K562 (cell line): ENCODE data around the gene CCDC124. TPM values are rescaled to one million over a fixed set of nuclear protein-coding genes. Genes with fewer than 3 reads are reported as not detected.

Experiments used
- ATAC-seq: fragments of 200-7000 bp; cut with Tn5 transposase; 3 replicates; pipeline ENCODE4 v1.9.1; 2020; ENCODE audit warnings: moderate library complexity
- BruUV-seq: library from RNA; stranded (reverse); fragments of 400-500 nt; replicated peaks from 2 replicates; lab custom pipeline; 2021; lab: Mats Ljungman, UMichigan
- CTCF ChIA-PET: fragments of 300-600 bp; formaldehyde crosslinking; extraction: SDS; loops from one replicate; lab custom pipeline; 2021; ENCODE audit warnings: low intra/inter-chr PET ratio; lab: Yijun Ruan, JAX
- POLR2A ChIA-PET: fragments of 300-600, 350-650 bp; sonication (Branson Sonifier 250); formaldehyde crosslinking; extraction: SDS; loops from one replicate; lab custom pipeline; 2021; ENCODE audit warnings: antibody characterized with exemption, inconsistent platforms; lab: Yijun Ruan, JAX
- DNase-seq, 4 experiments: peaks; one replicate each; pipeline versions ENCODE4 v3.0.0 to v3.0.0-alpha.2; 2011 to 2018; ENCODE audit warnings: low spot score in 3 of 4, mixed read lengths in 3 of 4; ENCODE audit errors: extremely low read depth in 1 of 4
- FAIRE-seq: peaks from 2 replicates; lab custom pipeline; 2011; peaks lifted over from hg19 to GRCh38; lab: Jason Lieb, UNC
- H2AFZ ChIP-seq: 2 replicates; pipeline ENCODE4 v1.6.0; 2011; ENCODE audit warnings: low read depth, low read length, control low read depth, inconsistent platforms
- H3K27ac ChIP-seq: fragments of 200-600 bp; 3 replicates; pipeline ENCODE4 v1.8.0; 2011; ENCODE audit warnings: low read depth, mild to moderate bottlenecking, control low read depth, inconsistent platforms, low read length, moderate library complexity, mixed read lengths; ENCODE audit errors: extremely low read depth
- H3K27me3 ChIP-seq, 2 experiments: fragments of 300-600 bp in 1 of 2; 2 replicates in 1 of 2; 3 replicates in 1 of 2; pipeline versions ENCODE4 v1.6.0 to v1.8.0; 2011; ENCODE audit warnings: inconsistent platforms in 2 of 2, low read length in 2 of 2, mild to moderate bottlenecking in 1 of 2, mixed read lengths in 1 of 2, moderate library complexity in 1 of 2; ENCODE audit not compliant: control insufficient read depth in 2 of 2, insufficient read depth in 2 of 2
- H3K36me3 ChIP-seq: fragments of 300-600 bp; 3 replicates; pipeline ENCODE4 v1.8.0; 2011; ENCODE audit warnings: mild to moderate bottlenecking, low read length, inconsistent platforms; ENCODE audit not compliant: control insufficient read depth, insufficient read depth
- H3K4me1 ChIP-seq, 2 experiments: fragments of 200-600 bp in 1 of 2; replicated peaks in 1 of 2; 2 replicates in 1 of 2; 3 replicates in 1 of 2; pipeline versions ENCODE4 v1.5.1 to v1.8.0; 2011; ENCODE audit warnings: inconsistent platforms in 2 of 2, low read length in 2 of 2, mild to moderate bottlenecking in 1 of 2, mixed read lengths in 1 of 2, moderate library complexity in 1 of 2; ENCODE audit not compliant: control insufficient read depth in 2 of 2, insufficient read depth in 2 of 2
- H3K4me2 ChIP-seq: 2 replicates; pipeline ENCODE4 v1.6.1; 2011; ENCODE audit warnings: low read length, control low read depth, inconsistent platforms, mixed read lengths; ENCODE audit not compliant: insufficient read depth
- H3K4me3 ChIP-seq: fragments of 200-600 bp; sonication (generic), shearing (Covaris generic); 2 replicates; pipeline ENCODE4 v1.5.1; 2016; ENCODE audit warnings: control low read depth, inconsistent platforms
- H3K79me2 ChIP-seq: fragments of 200-600 bp; 3 replicates; pipeline ENCODE4 v1.8.0; 2011; ENCODE audit warnings: low read length, inconsistent platforms; ENCODE audit not compliant: control insufficient read depth, insufficient read depth
- H3K9ac ChIP-seq, 2 experiments: 2 replicates each; pipeline versions ENCODE4 v1.6.0 to v1.6.1; 2011; ENCODE audit warnings: low read depth in 2 of 2, low read length in 2 of 2, control low read depth in 1 of 2, inconsistent platforms in 1 of 2, mild to moderate bottlenecking in 1 of 2, mixed read lengths in 1 of 2; ENCODE audit not compliant: insufficient read depth in 1 of 2
- H3K9me1 ChIP-seq: one replicate; pipeline ENCODE4 v1.6.0; 2011; ENCODE audit warnings: inconsistent platforms, mild to moderate bottlenecking, low read length, moderate library complexity; ENCODE audit not compliant: control insufficient read depth, insufficient read depth
- H3K9me3 ChIP-seq: replicated peaks from 2 replicates; pipeline ENCODE4 v1.5.1; 2011; ENCODE audit warnings: low read depth, low read length, inconsistent platforms; ENCODE audit not compliant: control insufficient read depth, insufficient read depth
- H4K20me1 ChIP-seq: replicated peaks from 2 replicates; pipeline ENCODE4 v1.6.1; 2011; ENCODE audit warnings: low read length, inconsistent platforms, mixed read lengths; ENCODE audit not compliant: control insufficient read depth, insufficient read depth
- CLOCK ChIP-seq: fragments of 250-450 bp; sonication (Bioruptor Pico); IDR thresholded peaks from 2 replicates; pipeline ENCODE4 v1.4.0; 2020; ENCODE audit warnings: mild to moderate bottlenecking, moderate library complexity, borderline replicate concordance
- DEAF1 ChIP-seq: fragments of 450-650 bp; formaldehyde crosslinking; IDR thresholded peaks from 2 replicates; pipeline ENCODE4 v1.4.0; 2020; ENCODE audit warnings: mild to moderate bottlenecking, moderate library complexity
- SAFB2 ChIP-seq: fragments of 200-400 bp; formaldehyde crosslinking; IDR thresholded peaks from 2 replicates; pipeline ENCODE4 v1.6.1; 2018; ENCODE audit warnings: borderline replicate concordance, low read length, low read depth, moderate library complexity; ENCODE audit not compliant: severe bottlenecking
- SMARCE1 ChIP-seq: fragments of 450-650 bp; IDR thresholded peaks from 2 replicates; pipeline ENCODE4 v1.7.1; 2016; ENCODE audit warnings: mild to moderate bottlenecking
- TAF7 ChIP-seq: fragments of 450-650 bp; IDR thresholded peaks from 2 replicates; pipeline ENCODE4 v1.6.1; 2016; ENCODE audit warnings: missing genetic modification characterization, missing compliant biosample characterization
- TRIM25 ChIP-seq: fragments of 450-650 bp; IDR thresholded peaks from 2 replicates; pipeline ENCODE4 v1.7.0; 2016; ENCODE audit warnings: borderline replicate concordance
- ZNF592 ChIP-seq: fragments of 450-650 bp; IDR thresholded peaks from 2 replicates; pipeline ENCODE4 v1.6.1; 2017; ENCODE audit warnings: antibody characterized with exemption, mild to moderate bottlenecking
- ZNF780A ChIP-seq: fragments of 250-450 bp; sonication (Bioruptor Pico); IDR thresholded peaks from 2 replicates; pipeline ENCODE4 v1.5.0; 2021; ENCODE audit warnings: mild to moderate bottlenecking
- WGBS: fragments of 100-300 bp; shearing (Covaris generic); methylation state at CpG from one replicate; pipeline ENCODE4 v1.1.6; 2016; ENCODE audit warnings: low coverage, mixed read lengths; ENCODE audit not compliant: insufficient coverage; ENCODE audit errors: missing lambda C conversion rate; 5-methylcytosine and 5-hydroxymethylcytosine counted together
- in situ Hi-C: fragments of 300-500 bp; cut with MboI; formaldehyde crosslinking; loops from 4 replicates; pipeline ENCODE4 v1.15.0; 2018; ENCODE audit warnings: inconsistent platforms, mixed read lengths
- intact Hi-C: fragments of 100-400 bp; cut with micrococcal nuclease; formaldehyde crosslinking; loops from 2 replicates; pipeline ENCODE4 v1.14.2; 2022
- polyA plus RNA-seq, 8 experiments: library from polyadenylated mRNA; depleted of rRNA in 4 of 8; stranded (reverse) in 5 of 8; unstranded in 3 of 8; fragments of >200 nt; fragmentation: Nextera tagmentation in 2 of 8; fragmentation: Illumina TruSeq in 1 of 8; extraction: Ambion mirVana in 2 of 8; extraction: Trizol in 1 of 8; gene quantifications; 2 replicates each; pipeline versions ENCODE4 v1.2.1 to v1.2.3, GENCODE V29; 2011 to 2014; ENCODE audit warnings: inconsistent platforms in 1 of 8, missing spikeins in 1 of 8
- total RNA-seq, 7 experiments: library from RNA; depleted of rRNA in 6 of 7; stranded (reverse); fragments of >200 nt in 6 of 7; fragmentation: Illumina TruSeq in 2 of 7; extraction: Trizol in 2 of 7; gene quantifications; 2 replicates each; pipeline versions ENCODE4 v1.2.1 to v1.2.3, GENCODE V29; 2011 to 2021; ENCODE audit warnings: low replicate concordance in 1 of 7

The CCDC124 gene
- total and polyA plus RNA-seq, 9 of the 15 experiments (the other 6 are each of a cell fraction or from before 2014, with no cell fraction given) = 5.8 to 234 (median 40.1) TPM

- TF ChIP-seq CLOCK (CRISPR knock-in tag) (no peak), SMARCE1 (no peak)
- TF ChIP-seq, all 486 proteins: peak for 0
Measured at GRCh38 chr19:17972230-17972629, 39.4 kb downstream of the CCDC124 start (continued).

GRCh38 chr19:17973759-17974158, 40.9 kb downstream of the CCDC124 start:
- H3K9me1 ChIP-seq = no peaks in the 10 kb centered on the region
- no peak overlapping the region for H2AFZ ChIP-seq
- H3K27ac ChIP-seq = no peak overlapping the region
- H4K20me1 ChIP-seq = no peaks in the 10 kb centered on the region
- peaks cover 11 to 22% of the 10 kb centered on the region in 2 experiments for H3K4me1 ChIP-seq
- ChIA-PET CTCF (no interaction called here), POLR2A (interaction anchor here (0.6 kb wide), 1 partner anchor 39 kb away, joined by 3 read pairs; no protein-coding TSS in a partner anchor)
- H3K4me3 ChIP-seq = no peak overlapping the region
- no peaks in the 10 kb centered on the region for H3K9me3 ChIP-seq
- H3K27me3 ChIP-seq = no peaks in the 10 kb centered on the region; a peak in 1 of 5 replicates
- in situ Hi-C loops = no loop called here
- FAIRE-seq = no peak
- no peaks in the 10 kb centered on the region for H3K79me2 ChIP-seq
- intact Hi-C loops = no loop called here
- peak overlapping the region in 1 of 2 experiments; percentile 8; a peak in 1 of 4 replicates for H3K9ac ChIP-seq
- 63% methylated on average over 12 of the region's 23 CpGs for WGBS
- BruUV-seq = no TSS peak
- no peak overlapping the region for H3K4me2 ChIP-seq
- ATAC-seq = no peak
- no peak for DNase-seq
- H3K36me3 ChIP-seq = no peaks in the 10 kb centered on the region
- TF ChIP-seq ZNF780A (CRISPR knock-in tag) (no peak), ZNF592 (no peak), SAFB2 (no peak), TRIM25 (no peak), DEAF1 (no peak), TAF7 (tag) (no peak)
